Measurements from ENCODE around the gene TRMT61A. TPM values are rescaled to one million over a fixed set of nuclear protein-coding genes. Genes with fewer than 3 reads are reported as not detected.

Gene TRMT61A
- total and polyA plus RNA-seq, 2 of the 13 experiments (the other 11 are each of a cell fraction or from before 2014, with no cell fraction given): 6.5 to 13.6 TPM

DNA sequence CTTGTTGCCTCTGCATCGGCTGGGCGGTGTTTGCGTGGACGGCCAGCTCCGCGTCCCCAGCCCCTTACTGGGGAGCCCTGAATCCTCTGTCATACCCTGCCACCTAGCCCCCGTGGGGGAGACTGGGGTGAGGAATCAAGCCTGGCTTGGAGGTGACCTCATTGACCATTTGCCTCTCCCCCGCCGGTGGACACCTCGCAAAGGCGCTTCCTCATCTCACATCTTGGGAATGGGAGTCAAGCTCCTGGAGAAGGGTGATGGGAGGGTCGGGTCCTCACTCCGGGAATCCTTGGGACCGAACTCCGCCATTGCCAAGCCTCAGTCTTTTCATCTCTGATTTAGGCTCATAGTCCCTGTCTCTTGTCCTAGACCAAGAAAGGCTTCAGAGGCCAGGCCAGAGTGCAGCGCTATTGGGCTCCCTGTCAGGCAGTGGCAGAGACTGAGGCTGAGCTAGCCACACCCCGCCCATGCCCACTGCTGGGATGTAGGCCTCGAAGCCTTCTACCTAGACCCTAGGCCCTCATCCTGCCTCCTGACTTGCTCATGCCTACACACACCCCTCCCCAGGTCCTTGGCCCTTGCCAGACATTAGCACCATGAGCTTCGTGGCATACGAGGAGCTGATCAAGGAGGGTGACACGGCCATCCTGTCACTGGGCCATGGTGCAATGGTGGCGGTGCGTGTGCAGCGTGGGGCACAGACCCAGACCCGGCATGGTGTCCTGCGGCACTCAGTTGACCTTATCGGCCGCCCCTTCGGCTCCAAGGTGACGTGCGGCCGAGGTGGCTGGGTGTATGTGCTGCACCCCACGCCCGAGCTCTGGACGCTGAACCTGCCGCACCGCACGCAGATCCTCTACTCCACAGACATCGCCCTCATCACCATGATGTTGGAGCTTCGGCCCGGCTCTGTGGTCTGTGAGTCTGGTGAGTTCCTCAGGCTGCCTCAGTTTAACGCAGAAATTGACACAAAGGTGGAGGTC lies 678 bp downstream of the TRMT61A start (continued):
- peak; percentile 83 for TF ChIP-seq KDM5A (IDR thresholded peaks at IDR 0.05; ENCODE audit: borderline replicate concordance, low read length)
- TF ChIP-seq, protein P1, sequence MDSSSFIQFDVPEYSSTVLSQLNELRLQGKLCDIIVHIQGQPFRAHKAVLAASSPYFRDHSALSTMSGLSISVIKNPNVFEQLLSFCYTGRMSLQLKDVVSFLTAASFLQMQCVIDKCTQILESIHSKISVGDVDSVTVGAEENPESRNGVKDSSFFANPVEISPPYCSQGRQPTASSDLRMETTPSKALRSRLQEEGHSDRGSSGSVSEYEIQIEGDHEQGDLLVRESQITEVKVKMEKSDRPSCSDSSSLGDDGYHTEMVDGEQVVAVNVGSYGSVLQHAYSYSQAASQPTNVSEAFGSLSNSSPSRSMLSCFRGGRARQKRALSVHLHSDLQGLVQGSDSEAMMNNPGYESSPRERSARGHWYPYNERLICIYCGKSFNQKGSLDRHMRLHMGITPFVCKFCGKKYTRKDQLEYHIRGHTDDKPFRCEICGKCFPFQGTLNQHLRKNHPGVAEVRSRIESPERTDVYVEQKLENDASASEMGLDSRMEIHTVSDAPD (CRISPR knock-in tag; IDR thresholded peaks at IDR 0.05): no peak
- no peak for TF ChIP-seq JUND (CRISPR knock-in tag; IDR thresholded peaks at IDR 0.05)
- no peak for TF ChIP-seq FOXA1 (IDR thresholded peaks at IDR 0.05)
- no peak for TF ChIP-seq FOXA1 (CRISPR knock-in tag; IDR thresholded peaks at IDR 0.05)
- TF ChIP-seq SNRNP70 (IDR thresholded peaks at IDR 0.05; ENCODE audit: low read depth, low read length): no peak
- peak; percentile 24 for TF ChIP-seq AGO2 (optimal IDR thresholded peaks at IDR 0.05; ENCODE audit: low read depth, low read length)
- TF ChIP-seq, protein P2, sequence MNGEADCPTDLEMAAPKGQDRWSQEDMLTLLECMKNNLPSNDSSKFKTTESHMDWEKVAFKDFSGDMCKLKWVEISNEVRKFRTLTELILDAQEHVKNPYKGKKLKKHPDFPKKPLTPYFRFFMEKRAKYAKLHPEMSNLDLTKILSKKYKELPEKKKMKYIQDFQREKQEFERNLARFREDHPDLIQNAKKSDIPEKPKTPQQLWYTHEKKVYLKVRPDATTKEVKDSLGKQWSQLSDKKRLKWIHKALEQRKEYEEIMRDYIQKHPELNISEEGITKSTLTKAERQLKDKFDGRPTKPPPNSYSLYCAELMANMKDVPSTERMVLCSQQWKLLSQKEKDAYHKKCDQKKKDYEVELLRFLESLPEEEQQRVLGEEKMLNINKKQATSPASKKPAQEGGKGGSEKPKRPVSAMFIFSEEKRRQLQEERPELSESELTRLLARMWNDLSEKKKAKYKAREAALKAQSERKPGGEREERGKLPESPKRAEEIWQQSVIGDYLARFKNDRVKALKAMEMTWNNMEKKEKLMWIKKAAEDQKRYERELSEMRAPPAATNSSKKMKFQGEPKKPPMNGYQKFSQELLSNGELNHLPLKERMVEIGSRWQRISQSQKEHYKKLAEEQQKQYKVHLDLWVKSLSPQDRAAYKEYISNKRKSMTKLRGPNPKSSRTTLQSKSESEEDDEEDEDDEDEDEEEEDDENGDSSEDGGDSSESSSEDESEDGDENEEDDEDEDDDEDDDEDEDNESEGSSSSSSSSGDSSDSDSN (CRISPR knock-in tag; IDR thresholded peaks at IDR 0.05): no peak
- TF ChIP-seq, protein P3, sequence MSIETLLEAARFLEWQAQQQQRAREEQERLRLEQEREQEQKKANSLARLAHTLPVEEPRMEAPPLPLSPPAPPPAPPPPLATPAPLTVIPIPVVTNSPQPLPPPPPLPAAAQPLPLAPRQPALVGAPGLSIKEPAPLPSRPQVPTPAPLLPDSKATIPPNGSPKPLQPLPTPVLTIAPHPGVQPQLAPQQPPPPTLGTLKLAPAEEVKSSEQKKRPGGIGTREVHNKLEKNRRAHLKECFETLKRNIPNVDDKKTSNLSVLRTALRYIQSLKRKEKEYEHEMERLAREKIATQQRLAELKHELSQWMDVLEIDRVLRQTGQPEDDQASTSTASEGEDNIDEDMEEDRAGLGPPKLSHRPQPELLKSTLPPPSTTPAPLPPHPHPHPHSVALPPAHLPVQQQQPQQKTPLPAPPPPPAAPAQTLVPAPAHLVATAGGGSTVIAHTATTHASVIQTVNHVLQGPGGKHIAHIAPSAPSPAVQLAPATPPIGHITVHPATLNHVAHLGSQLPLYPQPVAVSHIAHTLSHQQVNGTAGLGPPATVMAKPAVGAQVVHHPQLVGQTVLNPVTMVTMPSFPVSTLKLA (IDR thresholded peaks at IDR 0.05): no peak
- TF ChIP-seq HDAC6 (IDR thresholded peaks at IDR 0.05; ENCODE audit: low read depth, low read length): no peak
- no peak for TF ChIP-seq RXRB (CRISPR knock-in tag; IDR thresholded peaks at IDR 0.05; ENCODE audit: borderline replicate concordance)
- no peak for TF ChIP-seq BHLHE40 (IDR thresholded peaks at IDR 0.05; ENCODE audit: low read length)
- TF ChIP-seq, protein P4, sequence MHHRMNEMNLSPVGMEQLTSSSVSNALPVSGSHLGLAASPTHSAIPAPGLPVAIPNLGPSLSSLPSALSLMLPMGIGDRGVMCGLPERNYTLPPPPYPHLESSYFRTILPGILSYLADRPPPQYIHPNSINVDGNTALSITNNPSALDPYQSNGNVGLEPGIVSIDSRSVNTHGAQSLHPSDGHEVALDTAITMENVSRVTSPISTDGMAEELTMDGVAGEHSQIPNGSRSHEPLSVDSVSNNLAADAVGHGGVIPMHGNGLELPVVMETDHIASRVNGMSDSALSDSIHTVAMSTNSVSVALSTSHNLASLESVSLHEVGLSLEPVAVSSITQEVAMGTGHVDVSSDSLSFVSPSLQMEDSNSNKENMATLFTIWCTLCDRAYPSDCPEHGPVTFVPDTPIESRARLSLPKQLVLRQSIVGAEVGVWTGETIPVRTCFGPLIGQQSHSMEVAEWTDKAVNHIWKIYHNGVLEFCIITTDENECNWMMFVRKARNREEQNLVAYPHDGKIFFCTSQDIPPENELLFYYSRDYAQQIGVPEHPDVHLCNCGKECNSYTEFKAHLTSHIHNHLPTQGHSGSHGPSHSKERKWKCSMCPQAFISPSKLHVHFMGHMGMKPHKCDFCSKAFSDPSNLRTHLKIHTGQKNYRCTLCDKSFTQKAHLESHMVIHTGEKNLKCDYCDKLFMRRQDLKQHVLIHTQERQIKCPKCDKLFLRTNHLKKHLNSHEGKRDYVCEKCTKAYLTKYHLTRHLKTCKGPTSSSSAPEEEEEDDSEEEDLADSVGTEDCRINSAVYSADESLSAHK (CRISPR knock-in tag; IDR thresholded peaks at IDR 0.05; ENCODE audit: borderline replicate concordance): no peak
- no peak for TF ChIP-seq ZNF777 (CRISPR knock-in tag; IDR thresholded peaks at IDR 0.05)
- TF ChIP-seq ZNF598 (CRISPR knock-in tag; IDR thresholded peaks at IDR 0.05; ENCODE audit: borderline replicate concordance): no peak
- 0 out of 2 replicates have a peak, but pooled peaks have one; percentile 13 for TF ChIP-seq MTF2 (CRISPR knock-in tag; IDR thresholded peaks at IDR 0.05; ENCODE audit: borderline replicate concordance)
- no peak for TF ChIP-seq ZNF773 (CRISPR knock-in tag; IDR thresholded peaks at IDR 0.05; ENCODE audit: borderline replicate concordance)
- TF ChIP-seq CC2D1A (CRISPR knock-in tag; IDR thresholded peaks at IDR 0.05): no peak
- no peak for TF ChIP-seq CHD4 (IDR thresholded peaks at IDR 0.05; ENCODE audit: borderline replicate concordance, low read length)
- no peak for TF ChIP-seq ZNF572 (CRISPR knock-in tag; IDR thresholded peaks at IDR 0.05)
- no peak for TF ChIP-seq JUNB (CRISPR knock-in tag; IDR thresholded peaks at IDR 0.05; ENCODE audit: borderline replicate concordance)
- no peak for TF ChIP-seq GATAD1 (CRISPR knock-in tag; IDR thresholded peaks at IDR 0.05)
- no peak for TF ChIP-seq PHF20 (CRISPR knock-in tag; IDR thresholded peaks at IDR 0.05)
